A549 (cell line): ENCODE data around the gene SFR1. TPM values are rescaled to one million over a fixed set of nuclear protein-coding genes. Genes with fewer than 3 reads are reported as not detected.

Source experiments
- ATOH8 ChIP-seq: fragments of 250-450 bp; sonication (Bioruptor Pico); IDR thresholded peaks from 2 replicates; pipeline ENCODE4 v1.5.0; 2020; ENCODE audit warnings: low read depth, mild to moderate bottlenecking, moderate library complexity
- BHLHE40 ChIP-seq: IDR thresholded peaks from 2 replicates; pipeline ENCODE4 v1.6.1; 2012; ENCODE audit warnings: low read depth, low read length, inconsistent platforms
- CBX8 ChIP-seq: fragments of 200-600 bp; sonication (generic); IDR thresholded peaks from 2 replicates; pipeline ENCODE4 v1.6.1; 2016
- CEBPB ChIP-seq, 2 experiments: fragments of >200 bp in 1 of 2; sonication (Bioruptor Twin) in 1 of 2; formaldehyde crosslinking in 1 of 2; IDR thresholded peaks; 2 replicates each; pipeline ENCODE4 v1.6.1; 2012 to 2016
- CHD4 ChIP-seq: fragments of 200-600 bp; sonication (generic); IDR thresholded peaks from 2 replicates; pipeline ENCODE4 v1.6.1; 2016; ENCODE audit warnings: antibody characterized with exemption, mild to moderate bottlenecking, borderline replicate concordance
- CTCF ChIP-seq: fragments of >200 bp; sonication (Bioruptor Twin); formaldehyde crosslinking; IDR thresholded peaks from 3 replicates; pipeline ENCODE4 v1.5.1; 2016
- E2F6 ChIP-seq: IDR thresholded peaks from 2 replicates; pipeline ENCODE4 v1.6.1; 2012; ENCODE audit warnings: low read depth, borderline replicate concordance
- EHF ChIP-seq: fragments of 250-450 bp; sonication (Bioruptor Pico); IDR thresholded peaks from 2 replicates; pipeline ENCODE4 v1.5.0; 2020; ENCODE audit warnings: mild to moderate bottlenecking
- ELK1 ChIP-seq: fragments of 150-350 bp; IDR thresholded peaks from 2 replicates; pipeline ENCODE4 v1.6.1; 2014; ENCODE audit warnings: low read depth, mild to moderate bottlenecking, low read length
- ESRRA ChIP-seq: fragments of 150-350 bp; IDR thresholded peaks from 2 replicates; pipeline ENCODE4 v1.6.1; 2014; ENCODE audit warnings: mild to moderate bottlenecking, low read length, borderline replicate concordance
- FOSL2 ChIP-seq, 2 experiments: fragments of 450-650 bp in 1 of 2; fragments of >200 bp in 1 of 2; sonication (Bioruptor Twin) in 1 of 2; formaldehyde crosslinking; IDR thresholded peaks; 2 replicates each; pipeline versions ENCODE4 v1.5.0 to v1.6.1; 2016 to 2020; ENCODE audit warnings: mild to moderate bottlenecking in 1 of 2, moderate library complexity in 1 of 2
- HOXB5 ChIP-seq: fragments of 250-450 bp; sonication (Bioruptor Pico); IDR thresholded peaks from 2 replicates; pipeline ENCODE4 v1.5.0; 2020; ENCODE audit warnings: mild to moderate bottlenecking, moderate library complexity
- MAFK ChIP-seq: fragments of 450-650 bp; IDR thresholded peaks from 2 replicates; pipeline ENCODE4 v1.6.1; 2014; ENCODE audit not compliant: partially characterized antibody
- NFE2L2 ChIP-seq: fragments of 150-350 bp; conservative IDR thresholded peaks from 2 replicates; pipeline ENCODE4 v1.6.1; 2014; ENCODE audit warnings: low read length
- NR3C1 ChIP-seq: fragments of >200 bp; sonication (Bioruptor Twin); formaldehyde crosslinking; IDR thresholded peaks from 3 replicates; pipeline ENCODE4 v1.6.1; 2017
- RARB ChIP-seq: fragments of 250-450 bp; sonication (Bioruptor Pico); IDR thresholded peaks from 2 replicates; pipeline ENCODE4 v1.8.0; 2021; ENCODE audit warnings: mild to moderate bottlenecking, moderate library complexity
- REST ChIP-seq: fragments of 200-600 bp; sonication (generic); IDR thresholded peaks from 2 replicates; pipeline ENCODE4 v1.6.1; 2016; ENCODE audit warnings: antibody characterized with exemption, mild to moderate bottlenecking, moderate library complexity
- TFCP2L1 ChIP-seq: fragments of 250-450 bp; sonication (Bioruptor Pico); IDR thresholded peaks from 2 replicates; pipeline ENCODE4 v1.5.0; 2021; ENCODE audit warnings: mild to moderate bottlenecking
- TP53 ChIP-seq: fragments of 250-450 bp; sonication (Bioruptor Pico); IDR thresholded peaks from 2 replicates; pipeline ENCODE4 v1.5.0; 2021; ENCODE audit warnings: mild to moderate bottlenecking, moderate library complexity
- ZC3H11A ChIP-seq: fragments of 450-650 bp; IDR thresholded peaks from 2 replicates; pipeline ENCODE4 v1.6.1; 2014; ENCODE audit warnings: antibody characterized with exemption, mild to moderate bottlenecking
- ZNF302 ChIP-seq: fragments of 250-450 bp; sonication (Bioruptor Pico); IDR thresholded peaks from 2 replicates; pipeline ENCODE4 v1.9.0; 2021; ENCODE audit warnings: inconsistent platforms, mild to moderate bottlenecking, moderate library complexity
- polyA plus RNA-seq, 4 experiments: library from polyadenylated mRNA; depleted of rRNA in 3 of 4; stranded (reverse); fragments of >200 nt; fragmentation: RNase III in 1 of 4; extraction: RNeasy Plus Mini Kit Qiagen cat#74134 plus additional on column Dnase treatment in 1 of 4; gene quantifications; 2 replicates in 3 of 4; 3 replicates in 1 of 4; pipeline ENCODE4 v1.2.3, GENCODE V29; 2011 to 2017

The SFR1 gene
- polyA plus RNA-seq, 2 of the 4 experiments (the other 2 are of a cell fraction): 16.2 to 17.6 TPM

GRCh38 chr10:104109908-104110662 is 11.9 kb upstream of the SFR1 start (continued):
- no peak for TF ChIP-seq CTCF
- TF ChIP-seq TP53 (CRISPR knock-in tag): no peak
- TF ChIP-seq CBX8: no peak
- no peak for TF ChIP-seq NFE2L2
- peak; percentile 97 for TF ChIP-seq FOSL2 (IDR thresholded peaks at IDR 0.05)
- TF ChIP-seq FOSL2 (CRISPR knock-in tag; IDR thresholded peaks at IDR 0.05): peak; percentile 96
- no peak for TF ChIP-seq NR3C1
- no peak; the same call in 1 of the 2 replicates for TF ChIP-seq HOXB5 (CRISPR knock-in tag)
- TF ChIP-seq TFCP2L1 (CRISPR knock-in tag): no peak
- peak; percentile 44 to 84; a peak in 2 of 4 replicates for TF ChIP-seq CEBPB (IDR thresholded peaks at IDR 0.05)
- no peak for TF ChIP-seq ZC3H11A
- no peak for TF ChIP-seq ELK1
- TF ChIP-seq BHLHE40: no peak
- no peak for TF ChIP-seq MAFK
- TF ChIP-seq CHD4: no peak
- TF ChIP-seq E2F6: no peak
- TF ChIP-seq ZNF302: no peak
- TF ChIP-seq ATOH8 (CRISPR knock-in tag): 0 out of 2 replicates have a peak, but pooled peaks have one; percentile 54
- TF ChIP-seq EHF (CRISPR knock-in tag): no peak
- no peak for TF ChIP-seq ESRRA
- no peak for TF ChIP-seq REST
- no peak for TF ChIP-seq RARB
